Measurements from ENCODE around the gene PLS3. TPM values are rescaled to one million over a fixed set of nuclear protein-coding genes. Genes with fewer than 3 reads are reported as not detected.
"Not testable (repeated sequence)": the region's sequence is repeated elsewhere in the genome, so short reads cannot be mapped to it uniquely, and the experiment has no call there.

Gene PLS3
- total RNA-seq, 2 donors from 2014 or later: 34.8 to 47.5 TPM

- 77 to 83% methylated on average over 2 of the region's 2 CpGs for WGBS, 2 donors
- Histone ChIP-seq H3K9me3 (no peaks in the 10 kb centered on the region), H3K36me3 (replicated peaks in 1 of 2; ENCODE audit: insufficient read depth in 1 of 2, low read depth in 2 of 2) (no peaks in the 10 kb centered on the region), H3K27me3 (no peaks in the 10 kb centered on the region), H3K4me3 (no peak overlapping the region), H3K4me1 (no peaks in the 10 kb centered on the region), H3K27ac (no peak overlapping the region)
- intact Hi-C loops (cut with DNase I): no loop called here
- no peak for ATAC-seq
- DNase-seq: no peak
- TF ChIP-seq CTCF (IDR thresholded peaks at IDR 0.05) (no peak), POLR2A (IDR thresholded peaks at IDR 0.05) (no peak)
Observed at GRCh38 chrX:115539841-115540240, 21.1 kb upstream of the PLS3 start.

DNA sequence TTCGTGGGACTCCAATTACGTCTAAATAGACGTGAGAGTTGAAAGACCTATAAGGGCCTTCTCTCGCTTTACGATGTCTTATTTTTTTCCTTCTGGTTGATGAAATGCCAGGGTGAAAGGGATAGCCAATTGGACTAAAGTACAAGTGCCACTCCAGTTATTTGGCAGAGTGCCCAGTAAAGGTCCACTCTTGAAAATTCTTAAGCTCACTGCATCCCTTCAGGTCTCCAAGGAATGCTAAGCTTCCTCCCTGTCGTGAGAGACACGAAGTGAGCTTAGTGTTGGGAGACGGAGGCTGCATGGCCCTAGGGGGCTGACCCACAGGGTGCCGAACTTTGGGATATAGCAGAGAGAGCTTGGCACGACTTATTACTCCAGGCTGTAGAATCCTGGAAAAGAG is 19.9 kb upstream of the PLS3 start:
- intact Hi-C loops (cut with DNase I); H3K36me3 ChIP-seq (replicated peaks in 1 of 2; ENCODE audit: insufficient read depth in 1 of 2, low read depth in 2 of 2); H3K4me1 ChIP-seq; H3K9me3 ChIP-seq; H3K27ac ChIP-seq; H3K4me3 ChIP-seq; ATAC-seq; H3K27me3 ChIP-seq; DNase-seq: not testable (repeated sequence)
- 73 to 82% methylated on average over 6 to 7 of the region's 10 CpGs for WGBS, 2 donors

DNA sequence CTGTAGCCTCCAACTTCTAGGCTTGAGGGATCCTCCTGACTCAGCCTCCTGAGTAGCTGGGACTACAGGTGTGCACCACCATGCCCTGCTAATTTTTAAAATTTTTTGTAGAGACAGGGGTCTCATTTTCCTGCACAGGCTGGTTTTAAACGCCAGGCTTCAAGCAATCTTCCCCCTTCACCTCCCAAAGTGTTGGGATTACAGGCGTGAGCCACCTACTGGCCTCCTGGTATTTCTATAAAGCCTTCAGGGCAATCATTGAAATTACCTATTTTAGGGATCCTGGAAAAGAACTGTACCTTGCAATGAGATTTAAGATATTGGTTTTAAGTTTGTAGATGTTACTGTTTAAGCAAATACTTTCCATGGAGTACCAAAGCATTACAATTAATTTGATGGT is 13.5 kb upstream of the PLS3 start:
- Histone ChIP-seq H3K27me3 (no peaks in the 10 kb centered on the region), H3K36me3 (replicated peaks in 1 of 2; ENCODE audit: insufficient read depth in 1 of 2, low read depth in 2 of 2) (no peaks in the 10 kb centered on the region), H3K4me1 (no peaks in the 10 kb centered on the region), H3K27ac (no peak overlapping the region), H3K4me3 (no peak overlapping the region), H3K9me3 (no peaks in the 10 kb centered on the region)
- DNase-seq (no peak), ATAC-seq (no peak)
- TF ChIP-seq POLR2A (IDR thresholded peaks at IDR 0.05) (no peak), CTCF (IDR thresholded peaks at IDR 0.05) (no peak)
- WGBS, 2 donors: 75 to 83% methylated on average over 2 of the region's 2 CpGs
- intact Hi-C loops (cut with DNase I): no loop called here

DNA sequence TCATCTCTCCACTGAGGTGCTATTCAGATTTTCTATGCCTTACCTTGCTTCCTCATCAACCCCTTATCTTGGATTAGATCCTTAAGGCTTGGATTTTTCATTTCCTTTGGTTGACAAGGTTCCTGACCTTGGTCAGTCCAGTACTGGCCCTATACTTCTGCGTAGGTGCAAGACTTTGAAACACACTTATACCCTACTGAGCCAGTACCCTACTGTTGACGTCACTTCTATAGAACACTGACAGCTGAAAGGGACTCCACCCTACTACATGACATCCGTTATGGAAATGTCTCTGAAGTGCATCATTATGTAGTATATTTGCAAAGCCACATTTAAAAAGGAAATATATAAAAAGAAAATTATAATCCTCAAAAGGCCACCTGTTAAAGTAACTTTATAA is 12.0 kb upstream of the PLS3 start:
- Histone ChIP-seq H3K36me3 (replicated peaks in 1 of 2; ENCODE audit: insufficient read depth in 1 of 2, low read depth in 2 of 2) (no peaks in the 10 kb centered on the region), H3K27me3 (no peaks in the 10 kb centered on the region), H3K9me3 (no peaks in the 10 kb centered on the region), H3K4me3 (no peak overlapping the region), H3K4me1 (no peaks in the 10 kb centered on the region), H3K27ac (no peak overlapping the region)
- WGBS, 2 donors: 83 to 86% methylated on average over 3 of the region's 3 CpGs
- DNase-seq (no peak), ATAC-seq (no peak)
- TF ChIP-seq CTCF (IDR thresholded peaks at IDR 0.05) (no peak), POLR2A (IDR thresholded peaks at IDR 0.05) (no peak)
- intact Hi-C loops (cut with DNase I): no loop called here

DNA sequence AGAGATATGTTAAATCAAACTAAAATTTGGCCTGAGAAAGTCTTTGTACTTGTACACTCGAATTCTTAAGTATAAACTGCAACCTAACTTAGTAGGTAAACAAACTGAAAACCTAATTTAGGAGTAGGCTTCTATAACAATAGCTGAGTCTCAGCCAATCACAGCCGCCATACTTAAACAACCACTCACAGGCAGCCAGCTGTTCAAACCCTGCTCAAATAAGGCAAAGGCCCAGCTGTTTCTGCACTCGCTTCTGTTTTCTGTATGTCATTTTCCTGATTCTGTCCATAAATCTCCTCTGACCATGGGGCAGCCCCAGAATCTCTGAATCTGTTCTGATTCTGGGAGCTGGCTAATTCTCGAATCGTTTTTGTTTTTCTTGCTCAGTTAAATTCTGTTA is 7.8 kb upstream of the PLS3 start:
- no peak for DNase-seq
- ATAC-seq: no peak

More for the DNA sequence above, 7.8 kb upstream of the PLS3 start:
- Histone ChIP-seq H3K9me3 (no peaks in the 10 kb centered on the region), H3K4me3 (no peak overlapping the region), H3K27me3 (no peaks in the 10 kb centered on the region), H3K4me1 (no peaks in the 10 kb centered on the region), H3K27ac (no peak overlapping the region), H3K36me3 (replicated peaks in 1 of 2; ENCODE audit: insufficient read depth in 1 of 2, low read depth in 2 of 2) (no peaks in the 10 kb centered on the region)
- TF ChIP-seq CTCF (IDR thresholded peaks at IDR 0.05) (no peak), POLR2A (IDR thresholded peaks at IDR 0.05) (no peak)
- intact Hi-C loops (cut with DNase I): no loop called here
- 74 to 77% methylated on average over 5 of the region's 5 CpGs for WGBS, 2 donors
